Stimulated activated CD8-positive, alpha-beta memory T cell treated with anti-CD3 and anti-CD28 coated beads, Interleukin-15, amount 100 ng/mL, for 48 hours (primary cell): ENCODE data around the gene THRA.

Experiments
- DNase-seq, 2 donors: peaks; one replicate each; pipeline ENCODE4 v3.0.0-alpha.2; 2020; ENCODE audit warnings: low read depth in 2 of 2

Gene THRA

DNA sequence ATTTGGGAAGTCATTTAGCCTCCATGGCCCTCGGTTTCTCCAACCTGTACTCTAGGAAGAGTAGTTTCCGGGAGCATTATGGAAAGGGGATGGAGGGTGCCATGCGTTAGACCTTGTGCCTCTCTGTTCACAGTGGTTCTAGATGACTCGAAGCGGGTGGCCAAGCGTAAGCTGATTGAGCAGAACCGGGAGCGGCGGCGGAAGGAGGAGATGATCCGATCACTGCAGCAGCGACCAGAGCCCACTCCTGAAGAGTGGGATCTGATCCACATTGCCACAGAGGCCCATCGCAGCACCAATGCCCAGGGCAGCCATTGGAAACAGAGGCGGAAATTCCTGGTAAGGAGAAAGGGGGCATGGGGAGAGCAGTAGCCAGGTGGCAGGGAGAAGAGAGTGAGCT is 21.7 kb downstream of the THRA start:
- DNase-seq: no peak

DNA sequence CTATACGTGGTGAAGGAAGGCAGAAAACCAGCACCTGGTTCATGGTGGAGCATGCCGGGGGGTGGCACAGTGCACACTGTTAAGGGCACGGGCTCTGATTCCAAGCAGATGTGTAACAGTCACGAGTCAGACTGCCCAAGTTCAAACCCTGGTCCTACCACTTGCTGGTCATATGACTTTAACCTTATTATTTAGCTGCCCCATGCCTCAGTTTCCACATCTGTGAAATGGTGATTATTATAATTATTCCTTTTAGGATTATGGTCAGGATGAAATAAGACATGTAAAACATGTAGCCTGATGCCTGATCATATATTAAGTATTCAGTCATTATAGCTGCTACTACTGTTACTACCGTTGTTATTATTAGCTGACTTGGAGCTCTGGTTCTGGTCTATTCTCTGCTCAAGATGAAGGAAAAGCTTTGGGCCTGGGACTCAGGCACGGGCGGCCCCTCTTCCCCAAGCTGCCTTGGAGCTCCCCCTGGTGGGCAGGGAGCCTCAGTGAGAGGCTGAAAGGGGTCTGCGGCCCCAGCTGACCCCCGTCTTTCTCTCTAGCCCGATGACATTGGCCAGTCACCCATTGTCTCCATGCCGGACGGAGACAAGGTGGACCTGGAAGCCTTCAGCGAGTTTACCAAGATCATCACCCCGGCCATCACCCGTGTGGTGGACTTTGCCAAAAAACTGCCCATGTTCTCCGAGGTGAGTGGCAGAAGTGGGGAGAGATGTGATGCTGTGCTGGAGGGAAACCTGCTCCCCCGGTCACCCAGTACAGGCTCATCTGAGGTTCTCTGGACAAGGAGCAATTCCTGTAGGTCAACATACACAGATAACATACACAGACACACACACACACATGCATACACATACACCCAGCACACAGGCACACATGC is 23.6 kb downstream of the THRA start:
- DNase-seq: no peak

DNA sequence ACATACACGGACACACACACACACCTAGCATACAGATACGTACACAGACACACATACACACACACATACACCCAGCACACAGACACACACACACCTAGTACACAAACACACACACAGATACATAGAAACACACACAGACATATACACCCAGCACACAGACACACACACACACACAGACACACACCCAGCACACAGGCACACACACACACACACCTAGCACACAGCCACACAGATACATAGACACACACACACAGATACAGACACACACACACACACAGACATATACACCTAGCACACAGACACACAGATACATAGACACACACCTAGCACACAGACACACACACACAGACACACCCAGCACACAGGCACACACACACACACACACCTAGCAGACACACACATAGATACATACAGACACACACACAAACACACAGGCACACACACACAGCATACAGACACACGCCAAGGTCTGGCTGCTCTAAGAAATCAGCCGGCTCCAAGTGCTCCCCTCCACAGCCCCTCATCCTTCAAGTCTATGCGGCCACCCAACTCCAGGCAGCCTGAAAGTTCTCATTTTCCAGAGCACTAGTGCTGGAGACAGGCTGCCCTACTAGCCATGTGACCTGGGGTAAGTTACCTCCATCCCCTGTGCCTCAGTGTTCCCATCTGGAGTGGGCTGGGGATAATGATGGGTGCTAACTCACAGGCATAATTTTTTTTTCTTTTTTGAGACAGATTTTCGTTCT is 24.5 kb downstream of the THRA start:
- no peak for DNase-seq

DNA sequence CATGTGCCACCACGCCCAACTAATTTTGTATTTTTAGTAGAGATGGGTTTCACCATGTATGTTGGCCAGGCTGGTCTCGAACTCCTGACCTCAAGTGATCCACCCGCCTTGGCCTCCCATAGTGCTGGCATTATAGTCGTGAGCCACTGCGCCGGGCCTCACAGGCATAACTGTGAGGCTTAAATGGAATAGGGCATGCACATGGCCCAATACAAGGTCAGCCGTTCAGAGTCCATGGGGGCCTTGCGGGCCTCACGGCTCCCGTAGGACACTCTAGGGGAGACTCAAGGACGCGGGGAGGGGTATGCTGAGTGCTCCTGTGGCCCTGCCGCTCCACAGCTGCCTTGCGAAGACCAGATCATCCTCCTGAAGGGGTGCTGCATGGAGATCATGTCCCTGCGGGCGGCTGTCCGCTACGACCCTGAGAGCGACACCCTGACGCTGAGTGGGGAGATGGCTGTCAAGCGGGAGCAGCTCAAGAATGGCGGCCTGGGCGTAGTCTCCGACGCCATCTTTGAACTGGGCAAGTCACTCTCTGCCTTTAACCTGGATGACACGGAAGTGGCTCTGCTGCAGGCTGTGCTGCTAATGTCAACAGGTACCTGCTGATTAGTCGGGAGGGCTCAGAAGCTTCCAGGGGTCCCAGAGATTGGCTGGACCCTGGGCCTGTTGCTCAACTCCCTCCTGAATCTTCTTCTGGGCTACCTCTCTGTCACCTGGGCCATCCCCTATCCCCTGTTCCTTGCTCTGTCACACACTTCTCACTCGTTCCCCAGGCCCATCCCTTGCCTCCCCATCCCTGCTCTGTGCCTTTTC is 25.3 kb downstream of the THRA start:
- no peak for DNase-seq

DNA sequence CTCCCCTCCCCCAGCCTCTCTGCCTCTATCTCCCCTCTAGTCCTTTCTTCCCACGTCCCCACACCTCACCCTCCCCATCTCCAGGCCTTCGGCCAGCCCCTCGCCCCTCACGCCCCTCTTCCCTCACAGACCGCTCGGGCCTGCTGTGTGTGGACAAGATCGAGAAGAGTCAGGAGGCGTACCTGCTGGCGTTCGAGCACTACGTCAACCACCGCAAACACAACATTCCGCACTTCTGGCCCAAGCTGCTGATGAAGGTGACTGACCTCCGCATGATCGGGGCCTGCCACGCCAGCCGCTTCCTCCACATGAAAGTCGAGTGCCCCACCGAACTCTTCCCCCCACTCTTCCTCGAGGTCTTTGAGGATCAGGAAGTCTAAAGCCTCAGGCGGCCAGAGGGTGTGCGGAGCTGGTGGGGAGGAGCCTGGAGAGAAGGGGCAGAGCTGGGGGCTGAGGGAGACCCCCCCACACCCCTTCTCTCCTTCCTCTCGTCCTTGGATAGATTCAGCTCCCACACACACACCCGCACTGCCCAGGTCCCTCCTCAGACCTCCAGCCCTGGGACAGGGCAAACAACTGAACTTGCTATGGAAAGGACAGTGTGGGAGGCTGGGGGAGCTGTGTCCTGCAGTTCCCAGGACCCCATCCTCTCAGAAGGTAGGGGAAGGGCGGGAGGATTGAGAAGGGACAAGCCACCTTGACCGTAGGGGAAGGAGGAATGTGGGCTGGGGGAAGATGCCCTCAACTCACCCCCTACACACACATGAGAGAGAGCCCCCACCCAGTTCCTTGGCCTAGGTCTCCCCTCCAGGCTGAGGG is 26.5 kb downstream of the THRA start:
- no peak for DNase-seq

DNA sequence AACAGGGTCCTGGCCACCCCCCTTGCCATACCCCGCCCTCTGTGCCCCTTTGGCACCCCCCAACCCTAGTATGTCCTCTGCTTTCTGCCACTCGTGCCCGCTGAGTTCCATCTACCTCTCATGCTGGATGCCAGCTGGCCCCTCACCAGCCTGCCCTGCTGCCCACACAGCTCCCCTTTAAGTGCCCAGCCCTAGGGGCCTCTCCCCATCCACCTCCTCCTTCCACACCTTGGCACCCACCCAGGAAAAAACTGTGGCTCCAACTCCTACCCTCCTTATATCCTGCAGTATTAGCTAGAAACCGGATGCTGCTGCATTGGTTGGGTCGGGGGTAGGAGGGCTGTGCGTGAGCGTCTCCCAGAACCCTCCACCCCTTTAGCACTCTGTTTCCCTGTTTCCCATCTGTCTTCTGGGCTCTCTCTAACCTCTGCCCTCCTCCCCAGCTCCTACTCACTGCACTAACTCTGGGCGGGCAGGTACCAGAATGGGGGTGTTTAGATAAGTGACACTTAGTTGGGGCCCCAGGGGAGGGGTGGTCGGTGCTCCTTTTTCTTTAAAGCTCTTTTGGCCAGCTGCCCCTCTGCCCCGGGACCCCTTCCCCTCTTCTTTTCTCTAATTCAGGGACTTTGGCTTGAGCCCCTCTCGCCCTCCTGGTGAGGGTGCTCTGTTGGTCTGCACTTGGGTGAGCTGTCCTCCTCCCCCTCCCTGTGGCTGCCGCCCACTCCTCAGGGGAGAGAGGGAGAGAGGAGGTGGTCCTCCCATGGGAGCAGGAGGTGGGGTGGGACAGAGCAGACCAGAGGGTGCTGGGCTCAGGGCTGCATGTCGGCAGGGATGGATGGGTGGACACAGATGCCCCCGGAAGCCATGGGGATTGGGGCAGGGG is 27.7 kb downstream of the THRA start:
- no peak for DNase-seq

DNA sequence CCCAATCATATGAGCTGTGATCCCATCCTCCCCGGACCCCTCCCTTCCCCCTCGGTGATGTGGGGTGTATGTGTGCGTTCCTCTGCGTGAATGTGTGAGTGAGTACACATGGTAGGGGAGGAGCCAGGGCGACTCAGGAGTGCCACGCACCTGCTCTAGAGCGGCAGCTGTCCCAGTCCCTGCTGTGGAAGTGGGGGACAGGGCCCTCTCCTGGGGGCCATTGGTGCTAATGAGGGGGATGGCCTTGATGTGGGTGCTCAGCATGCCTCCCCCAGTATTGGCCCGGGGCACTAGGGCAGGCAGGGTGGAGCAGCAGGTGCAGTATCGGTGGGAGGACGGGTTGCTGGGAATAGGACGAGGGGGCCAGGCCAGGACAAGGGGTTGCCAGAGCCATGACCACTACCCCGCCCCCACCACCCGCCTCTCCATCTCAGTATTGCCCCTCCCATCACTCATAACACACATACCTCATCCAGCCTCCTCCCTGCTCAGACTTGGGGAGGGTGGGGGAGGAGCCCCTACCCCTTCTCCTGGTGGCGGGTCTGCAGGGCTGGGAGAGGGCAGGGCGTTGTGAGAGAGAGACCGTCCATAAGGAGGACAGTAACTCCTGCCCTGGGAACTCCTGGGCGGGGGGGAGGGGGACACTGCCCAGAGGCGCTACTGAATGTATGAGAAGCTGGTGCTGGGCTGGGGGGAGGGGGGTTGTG is 29.1 kb downstream of the THRA start:
- no peak for DNase-seq

DNA sequence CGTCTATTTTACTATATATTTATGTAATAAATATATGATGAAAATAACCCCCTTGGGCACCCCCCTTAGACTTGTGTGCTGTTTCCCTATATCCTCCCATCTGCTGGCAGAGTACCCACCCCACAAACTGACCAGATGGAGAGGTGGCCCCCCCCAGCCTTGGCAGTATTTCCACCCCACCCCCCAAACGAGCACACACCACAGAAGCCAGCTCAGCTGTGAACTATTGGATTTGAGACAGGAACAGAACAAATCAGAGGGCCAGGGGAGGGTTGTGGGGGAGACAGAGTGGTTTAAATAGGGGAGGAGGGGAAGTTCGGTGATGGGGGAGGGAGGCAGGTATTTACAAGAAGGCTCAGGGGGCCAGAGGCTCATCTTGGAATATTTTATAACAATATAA is 29.8 kb downstream of the THRA start:
- DNase-seq: no peak

DNA sequence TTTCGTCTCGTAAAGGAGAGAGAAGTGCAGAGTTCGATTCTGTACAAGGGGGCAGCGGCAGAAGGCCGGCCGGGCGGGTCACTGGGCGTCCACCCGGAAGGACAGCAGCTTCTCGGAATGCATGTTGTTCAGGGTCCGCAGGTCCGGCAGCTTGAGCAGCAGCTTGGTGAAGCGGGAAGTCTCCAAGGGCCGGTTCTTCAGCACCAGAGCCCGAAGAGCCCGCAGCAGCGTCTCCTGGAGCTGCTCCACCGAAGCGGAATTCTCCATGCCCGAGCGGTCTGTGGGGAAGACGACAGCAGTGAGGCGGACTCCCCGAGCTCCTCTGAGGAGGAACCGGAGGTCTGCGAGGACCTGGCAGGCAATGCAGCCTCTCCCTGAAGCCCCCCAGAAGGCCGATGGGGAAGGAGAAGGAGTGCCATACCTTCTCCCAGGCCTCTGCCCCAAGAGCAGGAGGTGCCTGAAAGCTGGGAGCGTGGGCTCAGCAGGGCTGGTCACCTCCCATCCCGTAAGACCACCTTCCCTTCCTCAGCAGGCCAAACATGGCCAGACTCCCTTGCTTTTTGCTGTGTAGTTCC is 30.3 kb downstream of the THRA start:
- DNase-seq: no peak

DNA sequence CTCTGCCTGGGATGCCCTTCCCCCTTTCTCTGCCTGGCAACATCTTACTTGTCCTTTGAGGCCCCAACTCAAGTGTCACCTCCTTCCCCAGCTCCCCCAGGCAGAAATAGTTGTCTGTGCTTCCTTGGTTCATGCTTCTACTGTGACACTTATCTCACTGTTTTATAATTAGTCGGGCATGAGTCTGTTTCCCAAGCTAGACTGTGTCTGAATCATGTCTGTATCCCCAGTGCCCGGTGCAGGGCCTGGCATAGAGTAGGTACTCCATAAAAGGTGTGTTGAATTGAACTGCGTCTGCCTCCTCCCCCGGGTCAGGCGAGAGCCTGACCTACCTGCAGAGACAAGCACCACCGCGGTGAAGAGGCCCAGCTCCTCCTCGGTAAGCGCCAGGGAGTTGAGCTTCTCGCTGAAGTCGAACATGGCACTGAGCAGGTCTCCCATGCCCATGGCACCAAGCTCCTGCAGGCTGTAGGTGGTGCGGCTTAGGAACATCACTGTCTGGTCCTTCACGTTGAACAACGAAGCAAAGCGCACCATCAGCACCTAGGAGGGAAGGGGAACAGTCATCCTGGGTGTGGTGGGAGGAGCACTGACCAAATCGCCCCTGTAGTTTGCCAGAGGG is 30.9 kb downstream of the THRA start:
- no peak for DNase-seq

DNA sequence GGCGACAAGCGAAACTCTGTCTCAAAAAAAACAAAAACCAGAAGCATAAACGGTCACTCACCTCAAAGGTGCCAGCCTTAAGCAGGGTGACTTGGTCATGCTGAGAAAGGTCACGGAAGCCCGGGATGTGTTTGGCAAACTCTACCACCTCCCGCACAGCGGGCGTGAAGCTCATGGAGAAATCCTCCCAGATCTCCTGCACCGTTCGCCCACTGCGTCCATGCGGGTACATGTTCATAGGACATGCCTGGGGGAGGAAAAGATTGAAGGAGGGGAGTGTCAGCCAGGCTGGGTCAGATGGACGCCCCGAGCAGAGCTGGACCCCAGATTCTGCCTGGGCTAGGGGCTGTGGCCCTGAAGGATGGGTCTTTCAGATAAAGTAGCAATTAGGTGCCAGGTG is 32.1 kb downstream of the THRA start:
- no peak for DNase-seq

DNA sequence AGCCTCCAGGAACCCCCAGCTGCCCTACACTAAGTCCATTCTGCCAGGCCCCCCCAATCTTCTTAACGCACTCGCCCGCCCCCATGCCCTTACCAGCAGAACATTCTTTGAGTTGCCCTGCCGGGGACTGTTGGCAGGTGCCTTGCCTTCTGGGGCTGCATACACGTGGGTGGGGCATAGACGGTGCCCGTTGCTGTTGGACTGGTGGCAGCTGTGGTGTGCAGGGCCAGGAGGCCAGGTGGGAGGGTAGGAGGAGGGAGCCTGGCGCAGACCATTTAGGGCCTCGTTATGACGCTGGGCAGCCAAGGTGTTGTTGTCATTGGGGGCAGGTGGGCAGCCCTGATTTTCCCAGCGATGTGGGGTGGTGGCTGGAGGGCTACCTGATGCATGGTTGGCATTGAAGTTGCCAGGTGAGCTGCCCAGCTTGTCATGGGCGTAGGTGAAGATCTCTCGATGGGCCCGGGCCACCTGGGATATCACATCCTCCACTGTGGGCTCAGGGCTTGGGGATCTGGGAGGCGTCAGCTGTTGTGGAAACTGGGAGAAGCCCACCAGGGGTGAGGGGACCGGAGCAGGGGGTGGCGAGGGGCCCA is 32.7 kb downstream of the THRA start:
- DNase-seq: no peak

DNA sequence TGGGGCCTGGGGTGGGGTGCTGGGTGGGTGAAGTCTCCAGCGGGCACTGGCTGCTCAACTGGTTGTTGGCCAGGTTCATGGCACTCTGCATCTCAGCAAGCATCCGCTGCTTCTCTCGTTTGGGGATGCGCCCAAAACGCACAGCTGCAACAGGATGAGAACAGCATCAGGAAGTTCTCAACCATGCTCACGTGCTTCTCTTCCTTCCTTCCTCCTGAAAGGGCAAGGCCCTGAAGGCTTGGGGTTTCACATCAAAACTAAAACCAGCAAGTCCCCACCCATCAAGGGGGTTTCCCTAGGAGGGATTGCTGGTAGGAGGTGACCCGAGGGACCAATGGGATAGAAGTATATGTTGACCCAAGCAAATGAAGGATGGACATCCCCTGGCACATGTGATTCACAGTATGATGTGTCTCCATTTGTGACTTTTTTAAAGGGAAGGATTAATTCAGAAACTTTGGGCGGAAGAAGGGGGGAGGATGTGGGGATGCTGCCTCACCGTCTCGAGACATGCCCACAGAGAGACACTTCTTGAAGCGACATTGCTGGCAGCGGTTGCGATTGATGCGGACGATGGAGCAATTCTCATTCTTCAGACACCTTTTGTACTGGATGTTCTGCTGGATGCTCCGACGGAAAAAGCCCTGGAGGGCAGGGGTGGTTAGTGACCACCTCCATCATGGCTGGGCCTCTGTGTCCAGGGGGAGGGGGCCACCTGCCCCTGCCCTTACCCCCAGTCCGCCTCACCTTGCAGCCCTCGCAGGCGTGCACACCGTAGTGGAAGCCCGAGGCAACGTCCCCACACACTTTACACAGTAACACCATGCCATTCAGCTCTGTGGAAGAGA is 33.4 kb downstream of the THRA start:
- DNase-seq: peak; percentile 78 to 79

DNA sequence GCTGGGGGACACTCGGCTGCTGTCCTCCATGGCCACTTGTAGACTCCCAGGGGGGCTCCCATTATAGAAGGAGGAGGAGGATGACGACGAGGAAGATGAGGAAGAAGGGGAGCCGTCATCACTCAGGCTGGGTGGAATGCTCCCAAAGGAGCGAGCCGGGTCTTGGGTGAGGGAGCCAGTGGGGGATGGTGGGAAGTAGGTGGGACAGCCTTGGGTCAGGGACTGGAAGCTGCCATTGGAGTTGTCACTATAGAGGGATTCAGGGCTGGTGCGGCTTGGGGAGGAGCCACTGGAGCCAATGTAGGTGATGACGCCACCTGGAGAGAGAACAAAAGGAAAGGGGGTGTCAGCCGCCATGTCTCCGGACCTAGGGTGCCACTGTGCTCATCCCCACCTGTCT is 34.3 kb downstream of the THRA start:
- DNase-seq: no peak

DNA sequence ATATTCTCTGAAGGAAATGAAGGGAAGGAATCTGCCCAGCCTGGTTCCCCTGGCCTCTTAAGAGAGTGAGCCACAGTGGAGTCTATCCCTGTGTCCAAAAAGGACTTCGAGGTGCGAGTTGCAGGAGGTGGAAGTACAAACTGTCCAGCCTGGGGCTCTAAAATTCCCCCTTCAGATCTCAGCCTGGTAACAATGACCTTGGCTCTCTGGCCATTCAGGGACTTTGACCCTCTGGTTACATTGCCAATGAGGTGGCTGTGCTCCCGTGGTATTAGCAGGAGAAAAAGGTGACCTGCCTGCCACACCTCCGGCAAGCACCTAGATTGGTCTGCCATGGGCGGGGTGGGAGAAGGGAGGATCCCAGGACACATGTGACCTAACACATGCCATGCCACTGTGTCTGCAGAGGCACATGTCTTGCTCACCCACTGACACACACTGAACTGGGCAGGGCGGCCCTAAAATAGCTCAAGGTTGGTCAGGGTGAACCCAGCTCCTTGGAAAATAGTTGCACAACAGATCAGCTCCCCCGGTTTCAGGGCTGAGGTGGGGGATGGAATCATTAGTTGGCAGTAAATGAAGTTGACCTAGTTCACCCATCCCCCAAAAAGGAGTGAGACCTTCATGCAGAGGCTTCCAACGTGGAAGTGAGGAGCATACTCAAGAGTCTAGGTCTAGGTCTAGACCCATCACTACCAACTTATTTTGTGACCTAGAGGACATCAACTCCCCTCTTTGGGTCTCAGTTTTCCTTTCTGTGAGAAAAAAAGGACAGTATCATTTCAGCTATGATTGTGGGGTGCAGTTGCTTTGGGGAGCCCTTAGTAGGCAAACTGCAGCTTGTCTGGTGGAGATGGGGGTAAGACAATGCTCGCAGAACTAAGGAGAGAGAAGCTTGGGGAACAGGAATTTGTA is 35.4 kb downstream of the THRA start:
- no peak for DNase-seq

DNA sequence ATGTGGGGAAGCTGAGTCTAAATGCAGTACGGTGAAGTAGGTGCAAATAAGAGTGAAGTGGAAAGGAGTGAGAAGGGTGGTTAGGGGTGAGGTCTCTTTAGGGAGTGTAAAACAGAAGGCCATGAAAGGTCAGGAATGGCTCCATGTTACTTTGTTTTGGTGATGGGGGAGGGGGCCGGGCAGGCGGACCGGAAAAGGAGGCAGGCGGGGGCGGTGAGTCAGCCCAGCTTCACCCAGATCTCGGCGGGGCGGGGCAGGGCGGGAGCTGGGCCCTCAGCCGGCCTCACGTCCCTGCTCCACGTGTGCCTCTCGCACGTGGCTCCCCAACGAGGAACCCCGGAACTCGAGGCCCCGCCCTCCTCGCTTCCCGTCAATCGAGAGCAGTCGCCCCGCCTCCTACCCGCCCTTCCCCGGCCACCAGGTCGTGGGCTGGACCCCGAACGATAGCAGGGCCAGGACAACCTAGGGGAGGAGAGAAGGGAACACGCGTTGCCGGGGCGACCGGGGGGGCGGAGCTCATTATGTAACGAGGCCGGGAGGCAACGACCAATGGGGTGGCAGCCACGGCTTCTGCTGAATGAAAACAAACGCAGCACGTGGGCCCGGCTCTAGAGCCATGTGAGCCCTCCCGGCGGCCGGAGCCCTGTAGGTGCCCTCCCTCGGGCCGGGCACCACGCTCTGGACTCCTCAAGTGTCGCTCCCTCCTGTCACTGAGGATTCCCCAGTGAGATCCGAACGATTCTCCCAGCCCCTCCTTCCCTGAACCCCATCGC is 36.3 kb downstream of the THRA start:
- DNase-seq: peak; percentile 98 to 99
